ENCODE data around the gene FBXW8. TPM values are rescaled to one million over a fixed set of nuclear protein-coding genes. Genes with fewer than 3 reads are reported as not detected.

FBXW8 gene
- total RNA-seq, 4 donors from 2014 or later: 7.4 to 15.4 (median 10.2) TPM

DNA sequence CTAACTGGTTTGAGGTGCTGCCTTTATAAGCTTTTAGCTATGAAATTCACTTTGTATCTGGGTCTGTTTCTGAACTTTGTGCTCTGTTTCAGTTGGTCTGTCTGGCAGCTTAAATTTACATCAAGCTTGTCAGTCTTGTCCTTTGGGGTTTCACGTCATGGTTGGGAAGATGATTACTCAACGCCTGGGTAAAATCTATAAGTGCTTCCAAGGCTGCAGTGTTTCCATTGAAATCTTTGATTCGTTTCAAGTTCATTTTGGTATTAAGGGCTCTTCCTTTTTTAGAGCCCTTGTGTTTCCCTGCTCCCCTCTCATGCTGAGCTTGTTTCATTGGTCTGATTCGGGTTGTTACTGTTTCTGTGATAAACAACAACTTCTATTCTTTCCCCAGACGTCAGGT lies 58.2 kb downstream of the FBXW8 start:
- Histone ChIP-seq H3K4me1 (peaks cover 0 to 5% (median 0%) of the 10 kb centered on the region in 3 donors), H3K27me3 (no peaks in the 10 kb centered on the region), H3K4me3 (no peak overlapping the region), H3K36me3 (peaks cover 3 to 69% (median 5%) of the 10 kb centered on the region in 3 donors), H3K9me3 (no peaks in the 10 kb centered on the region), H3K27ac (no peak overlapping the region)
- 84 to 85% methylated on average over 5 of the region's 5 CpGs for WGBS, 2 donors
- no peak for DNase-seq
- TF ChIP-seq CTCF (IDR thresholded peaks at IDR 0.05): no peak
- no peak for TF ChIP-seq POLR2A (IDR thresholded peaks at IDR 0.05)
- intact Hi-C loops (cut with DNase I): no loop called here

DNA sequence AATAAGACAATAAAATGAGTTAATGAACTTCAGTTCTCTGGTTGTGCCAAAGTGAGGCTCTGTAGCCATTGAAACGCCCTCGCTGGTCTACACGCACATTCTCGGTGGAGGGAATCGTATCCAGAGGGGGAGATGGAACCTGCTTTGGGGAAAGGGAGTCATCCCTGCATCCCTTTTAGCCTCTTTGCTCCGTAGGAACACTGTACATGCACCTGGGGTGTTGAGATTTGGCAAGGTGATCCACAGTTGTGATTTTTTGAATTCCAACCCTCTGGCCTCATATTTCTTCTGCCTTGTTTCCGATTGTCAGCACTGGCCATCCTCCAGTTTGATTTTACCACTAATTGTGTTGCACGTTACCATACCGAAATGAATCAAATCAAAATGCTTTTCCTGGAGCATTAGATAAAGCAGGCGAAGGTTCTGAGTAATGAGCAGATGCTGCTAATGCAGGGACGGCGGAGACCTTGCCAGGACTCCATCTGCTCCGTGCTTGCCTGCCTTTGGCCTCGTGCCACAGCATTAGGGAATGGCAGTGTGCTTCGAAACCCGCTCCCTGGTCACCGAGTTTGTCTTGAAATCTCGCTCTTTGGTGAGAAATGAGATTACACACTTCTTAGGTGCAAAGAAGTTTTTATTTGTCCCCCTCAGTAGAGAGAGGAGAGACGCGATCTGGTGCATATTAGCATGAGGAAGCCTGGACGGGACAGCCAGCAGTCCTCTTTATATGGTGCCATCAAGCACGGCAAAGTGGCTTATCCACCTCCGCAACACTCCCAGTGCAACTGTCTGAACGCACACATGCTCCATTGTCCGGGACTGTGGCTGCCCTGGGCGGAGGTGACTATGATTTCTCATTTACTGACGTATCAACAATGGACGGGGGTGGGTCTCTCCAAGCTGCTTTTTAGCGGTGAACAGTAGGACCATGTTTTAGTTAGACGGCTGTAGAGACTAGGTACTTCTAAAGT lies 59.1 kb downstream of the FBXW8 start:
- H3K27ac ChIP-seq: no peak overlapping the region
- WGBS, 2 donors: 78 to 81% methylated on average over 28 to 29 of the region's 30 CpGs
- intact Hi-C loops (cut with DNase I): no loop called here
- TF ChIP-seq POLR2A (IDR thresholded peaks at IDR 0.05) (no peak), CTCF (IDR thresholded peaks at IDR 0.05) (no peak)
- H3K4me1 ChIP-seq: peaks cover 0 to 5% (median 0%) of the 10 kb centered on the region in 3 donors
- H3K9me3 ChIP-seq: no peaks in the 10 kb centered on the region
- no peak for DNase-seq
- H3K36me3 ChIP-seq: peaks cover 5 to 65% (median 6%) of the 10 kb centered on the region in 3 donors
- H3K27me3 ChIP-seq: no peaks in the 10 kb centered on the region
- no peak overlapping the region for H3K4me3 ChIP-seq

GRCh38 chr12:116971222-116971621 lies 60.5 kb downstream of the FBXW8 start:
- H3K4me1 ChIP-seq: peaks cover 0 to 5% (median 0%) of the 10 kb centered on the region in 3 donors
- intact Hi-C loops (cut with DNase I): no loop called here
- H3K36me3 ChIP-seq: peaks cover 5 to 58% (median 6%) of the 10 kb centered on the region in 3 donors
- WGBS, 2 donors: 92 to 97% methylated on average over 3 to 4 of the region's 4 CpGs
- H3K27ac ChIP-seq: no peak overlapping the region
- no peak for TF ChIP-seq CTCF (IDR thresholded peaks at IDR 0.05)
- TF ChIP-seq POLR2A (IDR thresholded peaks at IDR 0.05): no peak
- no peaks in the 10 kb centered on the region for H3K9me3 ChIP-seq
- H3K27me3 ChIP-seq: no peaks in the 10 kb centered on the region
- no peak overlapping the region for H3K4me3 ChIP-seq
- no peak for DNase-seq

DNA sequence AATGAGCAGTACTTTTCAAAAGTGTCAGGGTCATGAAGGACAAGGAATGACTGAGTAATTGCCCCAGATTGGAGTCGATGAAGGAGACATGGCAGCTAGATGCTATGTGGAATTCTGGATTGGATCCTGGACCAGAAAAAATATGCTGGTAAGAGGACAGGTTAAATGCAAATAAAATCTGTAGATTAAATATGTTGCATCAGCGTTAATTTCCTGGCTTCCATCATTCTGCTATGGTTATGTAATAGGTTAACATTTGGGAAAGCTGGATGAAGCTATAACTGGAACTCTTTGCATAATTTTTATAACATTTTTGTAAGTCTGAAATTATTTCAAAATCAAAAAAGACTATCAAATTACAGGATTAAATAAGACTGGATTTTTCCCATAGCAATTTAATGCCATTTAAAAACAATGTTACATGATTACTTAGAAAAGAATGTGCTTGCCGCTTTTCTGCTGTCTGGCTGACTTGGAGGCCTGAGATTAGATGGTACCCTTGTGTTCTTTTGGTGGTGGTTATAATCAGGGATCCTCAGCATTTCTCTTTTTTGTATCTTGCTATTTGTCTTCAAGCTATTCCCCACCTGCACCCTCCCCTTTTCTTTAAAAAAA lies 65.1 kb downstream of the FBXW8 start:
- Histone ChIP-seq H3K9me3 (no peaks in the 10 kb centered on the region), H3K4me3 (no peak overlapping the region), H3K4me1 (no peaks in the 10 kb centered on the region), H3K27me3 (no peaks in the 10 kb centered on the region), H3K27ac (no peak overlapping the region), H3K36me3 (peaks cover 0 to 26% (median 6%) of the 10 kb centered on the region in 3 donors)
- TF ChIP-seq CTCF (IDR thresholded peaks at IDR 0.05): no peak
- TF ChIP-seq POLR2A (IDR thresholded peaks at IDR 0.05): no peak
- WGBS, 2 donors: 93 to 94% methylated on average over 3 of the region's 3 CpGs
- no peak for DNase-seq
- intact Hi-C loops (cut with DNase I): no loop called here

Data from esophagus squamous epithelium (tissue), 5 donors.